Stimulated activated CD4-positive, alpha-beta T cell treated with anti-CD3 and anti-CD28 coated beads, Interleukin-15, amount 100 ng/mL, for 48 hours (primary cell): Measurements from ENCODE around the gene SLC5A1.
A peak's percentile ranks its signal among the peaks of the same experiment; 100 is the strongest.

Experiments
- DNase-seq, 2 donors: peaks; one replicate each; pipeline ENCODE4 v3.0.0-alpha.2; 2020; ENCODE audit warnings: low read depth in 2 of 2

SLC5A1 gene

GRCh38 chr22:32050678-32051515 lies 7.8 kb downstream of the SLC5A1 start:
- DNase-seq, result peak; percentile 66 to 70

- no peak for DNase-seq
Measured at GRCh38 chr22:32052244-32052643, 9.2 kb downstream of the SLC5A1 start.

GRCh38 chr22:32052936-32053791 lies 10.1 kb downstream of the SLC5A1 start:
- DNase-seq, result no peak

- no peak for DNase-seq
Measured at GRCh38 chr22:32055069-32055468, 12.0 kb downstream of the SLC5A1 start.

- DNase-seq, result no peak
Measured at GRCh38 chr22:32058656-32059260, 15.7 kb downstream of the SLC5A1 start.

DNA sequence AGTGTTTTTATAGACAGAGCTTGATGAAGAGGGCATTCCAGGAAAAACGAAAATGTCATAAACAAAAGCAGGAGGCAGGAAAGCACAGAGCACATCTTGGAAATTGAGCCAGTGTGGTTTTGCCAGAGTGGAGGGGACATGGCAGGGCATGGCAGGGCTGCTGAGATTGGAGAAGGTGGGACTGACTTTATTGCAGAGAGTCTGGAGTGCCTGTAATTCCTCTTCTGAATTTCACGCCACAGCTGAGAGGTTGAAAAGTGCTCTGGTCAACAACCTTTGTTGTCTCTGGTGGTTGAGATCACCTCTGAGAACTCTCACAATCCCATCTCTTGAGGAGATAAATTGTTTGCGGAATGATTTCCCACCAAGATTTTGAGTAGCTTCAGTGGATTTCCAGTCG lies 16.4 kb downstream of the SLC5A1 start:
- DNase-seq, result no peak

GRCh38 chr22:32063701-32064100 lies 20.6 kb downstream of the SLC5A1 start:
- DNase-seq, result no peak

DNA sequence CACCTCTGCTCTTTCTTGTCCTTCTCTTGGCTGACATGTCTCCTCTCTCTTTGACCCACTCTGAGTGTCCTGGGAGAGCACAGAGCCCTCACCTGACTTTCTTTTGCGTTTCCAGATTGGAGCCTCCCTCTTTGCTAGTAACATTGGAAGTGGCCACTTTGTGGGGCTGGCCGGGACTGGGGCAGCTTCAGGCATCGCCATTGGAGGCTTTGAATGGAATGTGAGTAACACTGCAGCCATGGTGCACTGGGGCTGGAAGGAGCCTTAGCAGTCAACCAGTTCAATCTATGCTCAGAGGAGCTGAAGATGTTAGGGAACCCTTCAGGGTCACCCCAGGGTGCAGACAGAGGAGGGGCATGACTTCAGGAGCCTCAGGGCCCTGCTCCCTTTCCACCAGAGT lies 23.8 kb downstream of the SLC5A1 start:
- DNase-seq, result no peak

GRCh38 chr22:32067613-32068012 lies 24.6 kb downstream of the SLC5A1 start:
- DNase-seq, result no peak

- no peak for DNase-seq
Measured at GRCh38 chr22:32069579-32070372, 26.7 kb downstream of the SLC5A1 start.

DNA sequence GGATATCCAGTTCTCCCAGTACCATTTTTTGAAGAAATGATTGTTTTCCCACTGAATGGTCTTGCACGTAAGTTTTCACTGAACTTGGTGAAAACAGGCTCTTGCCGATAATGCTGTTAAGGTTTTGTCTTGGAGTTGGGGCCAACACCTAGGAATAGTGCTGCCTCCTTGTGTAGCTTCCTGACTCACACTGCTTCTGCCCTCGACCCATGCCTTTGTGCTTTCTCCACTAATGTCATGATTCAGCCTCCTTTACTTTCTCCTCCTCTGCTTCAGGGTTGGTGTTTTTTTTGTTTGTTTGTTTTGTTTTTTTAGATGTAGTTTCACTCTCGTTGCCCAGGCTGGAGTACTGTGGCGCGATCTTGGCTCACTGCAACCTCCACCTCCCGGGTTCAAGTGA lies 30.2 kb downstream of the SLC5A1 start:
- DNase-seq, result no peak

GRCh38 chr22:32073823-32074380 lies 30.8 kb downstream of the SLC5A1 start:
- no peak for DNase-seq

GRCh38 chr22:32075997-32076760 lies 33.1 kb downstream of the SLC5A1 start:
- no peak for DNase-seq

DNA sequence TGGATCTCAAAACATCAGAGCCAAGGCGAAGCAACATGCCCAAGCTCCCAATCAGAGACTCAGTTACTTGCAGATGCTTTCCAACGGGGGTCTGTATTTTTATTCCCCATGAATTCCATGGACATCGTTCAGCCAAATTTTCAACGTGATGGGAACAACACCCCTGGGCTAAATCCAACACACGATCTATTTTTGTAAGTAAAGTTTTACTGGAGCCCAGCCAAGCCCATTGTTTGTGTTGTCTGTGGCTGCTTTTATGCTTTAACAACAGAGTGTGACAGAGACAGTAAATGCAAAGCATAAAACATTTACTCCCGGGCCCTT lies 33.7 kb downstream of the SLC5A1 start:
- no peak for DNase-seq

GRCh38 chr22:32077151-32077550 lies 34.1 kb downstream of the SLC5A1 start:
- DNase-seq, result no peak

- no peak for DNase-seq
Measured at GRCh38 chr22:32079130-32080089, 36.3 kb downstream of the SLC5A1 start.

DNA sequence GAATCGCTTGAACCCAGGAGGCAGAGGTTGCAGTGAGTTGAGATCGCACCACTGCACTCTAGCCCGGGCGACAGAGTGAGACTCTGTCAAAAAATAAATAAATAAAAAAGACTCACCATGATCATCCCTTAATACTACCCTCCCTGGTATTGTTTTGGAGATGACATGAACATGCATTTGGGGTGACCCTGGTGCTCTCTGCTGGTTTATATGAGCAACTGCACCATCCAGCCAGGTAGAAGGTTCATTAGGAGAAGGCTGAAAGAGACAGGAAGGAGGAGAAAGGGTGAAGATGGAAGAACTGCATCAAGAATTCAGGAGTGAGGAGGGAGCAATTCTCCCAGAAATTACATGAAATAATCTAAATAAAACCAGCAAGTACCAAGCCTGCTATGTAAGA lies 37.8 kb downstream of the SLC5A1 start:
- DNase-seq, result peak in 1 of 2 donors; percentile 29

- no peak for DNase-seq
Measured at GRCh38 chr22:32082331-32082730, 39.3 kb downstream of the SLC5A1 start.

DNA sequence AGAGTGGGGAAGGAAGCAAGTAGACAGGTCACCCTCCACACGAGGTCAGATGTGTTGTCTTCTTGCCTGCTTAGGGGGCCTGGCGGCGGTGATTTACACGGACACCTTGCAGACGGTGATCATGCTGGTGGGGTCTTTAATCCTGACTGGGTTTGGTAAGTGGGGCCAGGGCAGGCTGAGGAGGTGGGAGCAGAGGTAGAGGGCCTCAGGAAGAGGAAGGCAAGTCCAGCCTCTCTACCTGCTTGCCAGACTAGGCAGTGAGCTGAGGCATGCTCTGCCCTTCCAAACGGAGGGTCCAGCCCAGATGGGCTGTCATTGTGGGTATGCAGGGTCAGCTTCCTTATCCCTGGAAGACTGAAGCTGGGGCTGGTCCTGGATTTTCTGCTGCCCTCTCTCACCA lies 39.9 kb downstream of the SLC5A1 start:
- no peak for DNase-seq

- no peak for DNase-seq
Measured at GRCh38 chr22:32083814-32084213, 40.8 kb downstream of the SLC5A1 start.
